ENCODE results near the gene DUSP22.

Gene DUSP22

DNA sequence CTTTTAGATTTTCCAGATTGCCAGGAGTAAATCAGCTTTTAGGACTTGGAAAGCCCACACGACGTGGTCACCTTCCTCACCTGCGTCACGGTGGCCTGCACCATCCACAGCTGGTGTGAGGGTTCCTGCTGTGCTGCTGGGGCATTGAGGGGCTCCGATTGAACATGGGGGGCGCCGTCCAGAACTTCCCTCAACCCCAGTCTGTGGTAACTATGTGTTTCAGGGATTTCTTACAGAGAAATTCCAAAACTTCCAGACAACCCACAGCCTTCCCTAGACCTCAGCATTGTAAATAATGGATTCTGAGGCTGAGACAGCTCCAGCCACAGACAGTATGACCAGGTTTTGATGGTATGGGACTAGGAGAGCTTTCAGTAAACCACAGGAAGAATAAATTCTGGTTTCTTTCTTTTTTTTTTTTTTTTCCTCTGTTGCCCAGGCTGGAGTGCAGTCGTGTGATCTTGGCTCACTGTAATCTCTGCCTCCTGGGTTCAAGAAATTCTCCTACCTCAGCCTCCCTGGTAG lies 52.6 kb downstream of the DUSP22 start:
- H3K79me2 ChIP-seq: no peaks in the 10 kb centered on the region
- TF ChIP-seq, protein P1, sequence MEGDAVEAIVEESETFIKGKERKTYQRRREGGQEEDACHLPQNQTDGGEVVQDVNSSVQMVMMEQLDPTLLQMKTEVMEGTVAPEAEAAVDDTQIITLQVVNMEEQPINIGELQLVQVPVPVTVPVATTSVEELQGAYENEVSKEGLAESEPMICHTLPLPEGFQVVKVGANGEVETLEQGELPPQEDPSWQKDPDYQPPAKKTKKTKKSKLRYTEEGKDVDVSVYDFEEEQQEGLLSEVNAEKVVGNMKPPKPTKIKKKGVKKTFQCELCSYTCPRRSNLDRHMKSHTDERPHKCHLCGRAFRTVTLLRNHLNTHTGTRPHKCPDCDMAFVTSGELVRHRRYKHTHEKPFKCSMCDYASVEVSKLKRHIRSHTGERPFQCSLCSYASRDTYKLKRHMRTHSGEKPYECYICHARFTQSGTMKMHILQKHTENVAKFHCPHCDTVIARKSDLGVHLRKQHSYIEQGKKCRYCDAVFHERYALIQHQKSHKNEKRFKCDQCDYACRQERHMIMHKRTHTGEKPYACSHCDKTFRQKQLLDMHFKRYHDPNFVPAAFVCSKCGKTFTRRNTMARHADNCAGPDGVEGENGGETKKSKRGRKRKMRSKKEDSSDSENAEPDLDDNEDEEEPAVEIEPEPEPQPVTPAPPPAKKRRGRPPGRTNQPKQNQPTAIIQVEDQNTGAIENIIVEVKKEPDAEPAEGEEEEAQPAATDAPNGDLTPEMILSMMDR (IDR thresholded peaks at IDR 0.05): no peak
- no peaks in the 10 kb centered on the region for H3K27me3 ChIP-seq (ENCODE audit: control insufficient read depth, insufficient read depth, low read length)
- H3K36me3 ChIP-seq (ENCODE audit: control insufficient read depth, insufficient read depth, low read length): no peaks in the 10 kb centered on the region
- no peak overlapping the region for H3K4me3 ChIP-seq (ENCODE audit: low read depth, low read length)
- no peak overlapping the region for H3K4me2 ChIP-seq (ENCODE audit: low read length)
- no peaks in the 10 kb centered on the region for H3K9me3 ChIP-seq (ENCODE audit: control insufficient read depth, low read length)
- H3K4me1 ChIP-seq: no peaks in the 10 kb centered on the region
- H3K9ac ChIP-seq: no peak overlapping the region
- H3K27ac ChIP-seq: no peak overlapping the region
- H2AFZ ChIP-seq: no peak overlapping the region

DNA sequence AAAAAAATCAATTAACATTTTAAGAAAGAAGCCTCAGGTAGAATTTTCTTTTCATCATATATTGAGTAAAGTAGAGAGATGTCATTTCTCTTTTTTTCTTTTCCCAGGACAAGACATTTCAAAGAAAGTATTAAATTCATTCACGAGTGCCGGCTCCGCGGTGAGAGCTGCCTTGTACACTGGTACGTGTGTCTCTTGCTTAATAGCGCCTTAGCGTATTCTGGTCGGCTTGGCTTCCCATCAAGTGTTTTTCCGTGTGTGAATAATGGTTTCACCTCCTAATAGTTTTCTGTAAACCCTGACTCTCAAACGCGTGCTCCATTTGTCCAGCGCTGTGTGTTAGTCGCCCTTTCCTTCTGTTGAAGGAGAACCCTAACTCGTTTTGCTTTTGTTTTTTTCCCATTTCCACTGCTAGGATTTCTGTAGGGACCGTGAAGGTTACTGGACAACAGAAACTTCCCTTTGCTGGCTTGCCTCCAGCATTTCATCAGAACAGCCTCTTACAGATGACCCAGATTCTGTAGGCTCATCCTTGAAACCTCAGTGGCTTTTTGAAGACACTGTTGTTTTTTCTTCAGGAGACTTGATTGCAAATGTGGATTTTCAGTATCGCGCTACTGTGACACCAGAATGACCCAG lies 53.6 kb downstream of the DUSP22 start:
- no peaks in the 10 kb centered on the region for H3K36me3 ChIP-seq (ENCODE audit: control insufficient read depth, insufficient read depth, low read length)
- H3K9me3 ChIP-seq (ENCODE audit: control insufficient read depth, low read length): no peaks in the 10 kb centered on the region
- TF ChIP-seq, protein P1 (IDR thresholded peaks at IDR 0.05): no peak
- H3K27ac ChIP-seq: no peak overlapping the region
- H3K4me2 ChIP-seq (ENCODE audit: low read length): no peak overlapping the region
- no peak overlapping the region for H3K9ac ChIP-seq
- H3K4me1 ChIP-seq: no peaks in the 10 kb centered on the region
- no peak overlapping the region for H2AFZ ChIP-seq
- no peak overlapping the region for H3K4me3 ChIP-seq (ENCODE audit: low read depth, low read length)
- no peaks in the 10 kb centered on the region for H3K27me3 ChIP-seq (ENCODE audit: control insufficient read depth, insufficient read depth, low read length)
- no peaks in the 10 kb centered on the region for H3K79me2 ChIP-seq

DNA sequence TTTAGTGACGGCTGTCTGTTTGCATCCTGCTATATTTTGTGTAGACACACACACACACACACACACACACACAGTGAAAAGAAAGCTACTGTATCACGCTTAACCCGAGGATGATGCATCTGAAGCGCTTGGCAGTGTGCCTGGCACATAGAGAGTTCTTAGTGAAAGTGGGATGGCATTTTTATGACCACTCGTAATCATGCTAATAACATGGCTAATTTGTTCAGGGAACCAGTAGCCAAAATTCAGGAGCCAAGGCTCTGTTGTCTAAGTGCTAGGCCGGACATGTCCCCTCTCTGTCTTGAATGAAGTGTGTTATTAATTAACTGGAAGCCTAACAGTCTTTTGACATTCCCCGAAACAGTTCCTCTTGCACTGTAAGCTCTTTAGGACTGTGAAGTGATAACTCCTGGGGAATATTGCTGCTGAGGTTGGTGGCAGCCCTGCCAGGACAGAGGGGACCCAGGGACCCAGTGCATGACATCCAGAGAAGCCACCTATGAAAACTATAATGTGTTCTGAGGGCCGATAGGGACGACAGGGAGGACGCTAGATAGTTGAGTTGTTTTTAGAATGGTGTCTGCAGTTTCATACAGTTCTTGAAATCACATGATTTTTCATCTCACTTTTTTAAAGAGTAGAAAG lies 54.2 kb downstream of the DUSP22 start:
- H3K4me1 ChIP-seq: no peaks in the 10 kb centered on the region
- H3K9me3 ChIP-seq (ENCODE audit: control insufficient read depth, low read length): no peaks in the 10 kb centered on the region
- no peak overlapping the region for H3K4me2 ChIP-seq (ENCODE audit: low read length)
- TF ChIP-seq, protein P1 (IDR thresholded peaks at IDR 0.05): no peak
- H3K9ac ChIP-seq: no peak overlapping the region
- no peak overlapping the region for H2AFZ ChIP-seq
- H3K4me3 ChIP-seq (ENCODE audit: low read depth, low read length): no peak overlapping the region
- H3K27ac ChIP-seq: no peak overlapping the region
- H3K79me2 ChIP-seq: no peaks in the 10 kb centered on the region
- H3K27me3 ChIP-seq (ENCODE audit: control insufficient read depth, insufficient read depth, low read length): no peaks in the 10 kb centered on the region
- H3K36me3 ChIP-seq (ENCODE audit: control insufficient read depth, insufficient read depth, low read length): no peaks in the 10 kb centered on the region

DNA sequence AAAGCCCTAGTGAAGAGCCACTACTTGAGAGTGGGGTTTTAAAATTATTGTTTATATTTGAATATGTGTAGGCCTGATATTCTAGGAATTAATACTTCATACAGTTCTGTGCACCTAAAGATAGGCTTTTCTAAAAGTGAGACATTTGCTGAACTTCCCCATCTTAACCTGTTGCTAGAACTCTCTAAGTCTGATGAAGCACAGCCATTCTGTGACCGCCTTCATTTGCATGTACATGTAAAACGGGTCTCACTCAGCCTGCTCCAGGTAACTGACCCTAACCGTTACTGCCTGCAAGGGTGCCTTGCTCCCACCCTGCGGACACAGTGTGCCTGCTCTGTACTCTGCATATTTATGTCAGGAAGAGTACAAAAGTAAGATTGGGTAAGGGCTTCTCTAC lies 54.9 kb downstream of the DUSP22 start:
- H2AFZ ChIP-seq: no peak overlapping the region
- no peaks in the 10 kb centered on the region for H3K9me3 ChIP-seq (ENCODE audit: control insufficient read depth, low read length)
- TF ChIP-seq, protein P1 (IDR thresholded peaks at IDR 0.05): no peak
- H3K4me1 ChIP-seq: no peaks in the 10 kb centered on the region
- H3K4me3 ChIP-seq (ENCODE audit: low read depth, low read length): no peak overlapping the region
- H3K27ac ChIP-seq: no peak overlapping the region
- no peak overlapping the region for H3K9ac ChIP-seq
- H3K36me3 ChIP-seq (ENCODE audit: control insufficient read depth, insufficient read depth, low read length): no peaks in the 10 kb centered on the region
- H3K4me2 ChIP-seq (ENCODE audit: low read length): no peak overlapping the region
- no peaks in the 10 kb centered on the region for H3K27me3 ChIP-seq (ENCODE audit: control insufficient read depth, insufficient read depth, low read length)
- H3K79me2 ChIP-seq: no peaks in the 10 kb centered on the region
